LNCAP (cell line): ENCODE measurements around the gene GPC2.

Experiments used
- TF ChIP-seq, protein P1 (sequence below): fragments of 450-650 bp; IDR thresholded peaks from 2 replicates; pipeline ENCODE4 v1.5.1; 2017; ENCODE audit warnings: mild to moderate bottlenecking

The GPC2 gene

DNA sequence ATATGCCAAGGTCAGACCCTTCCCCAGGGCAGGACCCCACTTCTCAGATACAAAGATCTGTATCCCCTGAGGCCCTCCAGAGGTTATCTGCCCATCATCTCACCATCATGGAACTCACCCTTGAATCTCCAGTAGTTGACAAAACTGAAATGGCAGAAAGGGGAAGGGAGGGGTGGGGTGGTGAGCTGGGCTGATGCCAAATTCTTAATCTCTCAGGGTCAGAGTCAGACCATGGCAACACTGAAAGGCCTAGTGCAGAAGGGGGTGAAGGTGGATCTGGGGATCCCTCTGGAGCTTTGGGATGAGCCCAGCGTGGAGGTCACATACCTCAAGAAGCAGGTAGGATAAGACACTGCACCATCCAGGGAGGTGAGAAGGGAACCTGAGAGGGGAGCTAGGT is 54.6 kb downstream of the GPC2 start:
- TF ChIP-seq, protein P1, sequence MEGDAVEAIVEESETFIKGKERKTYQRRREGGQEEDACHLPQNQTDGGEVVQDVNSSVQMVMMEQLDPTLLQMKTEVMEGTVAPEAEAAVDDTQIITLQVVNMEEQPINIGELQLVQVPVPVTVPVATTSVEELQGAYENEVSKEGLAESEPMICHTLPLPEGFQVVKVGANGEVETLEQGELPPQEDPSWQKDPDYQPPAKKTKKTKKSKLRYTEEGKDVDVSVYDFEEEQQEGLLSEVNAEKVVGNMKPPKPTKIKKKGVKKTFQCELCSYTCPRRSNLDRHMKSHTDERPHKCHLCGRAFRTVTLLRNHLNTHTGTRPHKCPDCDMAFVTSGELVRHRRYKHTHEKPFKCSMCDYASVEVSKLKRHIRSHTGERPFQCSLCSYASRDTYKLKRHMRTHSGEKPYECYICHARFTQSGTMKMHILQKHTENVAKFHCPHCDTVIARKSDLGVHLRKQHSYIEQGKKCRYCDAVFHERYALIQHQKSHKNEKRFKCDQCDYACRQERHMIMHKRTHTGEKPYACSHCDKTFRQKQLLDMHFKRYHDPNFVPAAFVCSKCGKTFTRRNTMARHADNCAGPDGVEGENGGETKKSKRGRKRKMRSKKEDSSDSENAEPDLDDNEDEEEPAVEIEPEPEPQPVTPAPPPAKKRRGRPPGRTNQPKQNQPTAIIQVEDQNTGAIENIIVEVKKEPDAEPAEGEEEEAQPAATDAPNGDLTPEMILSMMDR: no peak

DNA sequence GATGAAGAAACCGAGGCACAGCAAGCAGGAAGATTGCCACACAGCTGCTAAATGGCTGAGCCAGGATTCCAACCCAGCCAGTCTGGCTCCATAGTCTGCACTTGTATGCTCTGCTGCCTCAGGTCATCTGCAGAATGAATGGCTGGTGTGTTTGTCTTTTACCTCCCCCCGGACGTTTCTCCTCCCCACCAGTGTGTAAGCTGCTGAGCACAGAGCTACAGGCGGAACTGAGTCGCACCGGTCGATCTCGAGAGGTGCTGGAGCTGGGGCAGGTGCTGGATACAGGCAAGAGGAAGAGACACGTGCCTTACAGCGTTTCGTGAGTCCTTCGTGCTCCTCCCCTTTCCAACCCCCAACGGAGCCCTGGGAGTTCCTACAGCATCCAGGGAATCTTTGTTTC is 55.1 kb downstream of the GPC2 start:
- TF ChIP-seq, protein P1: no peak

DNA sequence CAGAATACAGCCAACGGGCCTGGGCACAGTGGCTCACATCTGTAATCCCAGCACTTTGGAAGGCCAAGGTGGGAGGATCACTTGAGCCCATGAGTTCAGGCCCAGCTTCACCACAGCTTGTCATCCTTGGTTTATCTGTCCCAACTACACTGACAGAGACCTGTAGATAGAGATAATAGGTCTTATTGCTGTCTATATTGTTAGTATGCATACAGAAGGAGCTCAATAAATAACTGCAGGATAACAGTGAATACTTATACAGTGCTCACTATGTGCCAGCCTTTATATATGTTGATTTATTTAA is 56.5 kb downstream of the GPC2 start:
- TF ChIP-seq, protein P1: no peak

DNA sequence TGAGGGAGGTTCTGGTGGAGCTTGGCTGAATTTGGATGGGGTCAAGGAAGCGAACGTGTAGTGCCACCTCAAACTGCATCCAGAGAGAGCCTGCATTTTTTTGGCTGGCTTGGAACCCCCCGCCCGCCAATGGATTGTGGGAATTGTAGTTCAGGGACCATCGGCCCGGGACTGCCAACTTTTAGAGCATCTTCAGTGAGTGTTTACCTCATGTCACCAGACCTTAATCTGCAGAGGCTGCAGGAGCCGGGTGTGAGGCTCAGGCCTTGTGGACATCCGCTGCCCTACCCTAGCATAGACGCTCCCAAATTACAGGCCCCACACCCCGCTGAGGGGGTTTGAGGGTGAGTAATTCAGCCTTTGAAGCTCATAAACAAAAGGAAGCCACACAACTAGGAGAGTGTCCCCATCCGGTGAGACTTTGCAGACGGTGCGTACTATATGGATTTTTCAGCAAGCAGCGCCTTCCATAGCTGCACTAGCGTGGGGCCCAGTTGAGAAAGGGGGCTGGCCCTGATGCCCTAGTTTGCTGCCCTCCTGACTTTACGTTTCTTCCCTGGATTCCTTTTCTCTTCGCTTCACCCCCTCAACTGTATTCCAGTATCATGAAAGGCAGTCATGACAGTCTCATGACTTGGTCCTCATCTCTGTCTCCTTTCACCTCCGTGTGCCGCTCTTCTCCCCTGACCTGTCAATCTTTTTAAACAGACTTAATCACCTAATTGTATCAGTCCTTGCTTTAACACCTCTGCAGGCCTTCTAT is 57.0 kb downstream of the GPC2 start:
- TF ChIP-seq, protein P1: no peak
